Right lobe of liver (tissue), 4 donors: ENCODE measurements around the gene SLC7A6OS.

Source experiments
- POLR2A ChIP-seq: fragments of 450-650 bp; IDR thresholded peaks from one replicate; pipeline ENCODE4 v1.6.1; 2017; ENCODE audit warnings: antibody characterized with exemption, mild to moderate bottlenecking
- TF ChIP-seq, protein P1 (sequence below), 4 donors: fragments of 200-600 bp in 3 of 4; fragments of 450-650 bp in 1 of 4; IDR thresholded peaks; one replicate each; pipeline versions ENCODE4 v1.5.1 to v1.8.0; 2016 to 2022; ENCODE audit warnings: antibody characterized with exemption in 4 of 4, mild to moderate bottlenecking in 2 of 4
- donor health status: DM: no; HTN: no; CAD: no.
- donor health status: DM: no; HTN: no; CAD: no.
- donor health status: DM: no; HTN: yes; CAD: no.

DNA sequence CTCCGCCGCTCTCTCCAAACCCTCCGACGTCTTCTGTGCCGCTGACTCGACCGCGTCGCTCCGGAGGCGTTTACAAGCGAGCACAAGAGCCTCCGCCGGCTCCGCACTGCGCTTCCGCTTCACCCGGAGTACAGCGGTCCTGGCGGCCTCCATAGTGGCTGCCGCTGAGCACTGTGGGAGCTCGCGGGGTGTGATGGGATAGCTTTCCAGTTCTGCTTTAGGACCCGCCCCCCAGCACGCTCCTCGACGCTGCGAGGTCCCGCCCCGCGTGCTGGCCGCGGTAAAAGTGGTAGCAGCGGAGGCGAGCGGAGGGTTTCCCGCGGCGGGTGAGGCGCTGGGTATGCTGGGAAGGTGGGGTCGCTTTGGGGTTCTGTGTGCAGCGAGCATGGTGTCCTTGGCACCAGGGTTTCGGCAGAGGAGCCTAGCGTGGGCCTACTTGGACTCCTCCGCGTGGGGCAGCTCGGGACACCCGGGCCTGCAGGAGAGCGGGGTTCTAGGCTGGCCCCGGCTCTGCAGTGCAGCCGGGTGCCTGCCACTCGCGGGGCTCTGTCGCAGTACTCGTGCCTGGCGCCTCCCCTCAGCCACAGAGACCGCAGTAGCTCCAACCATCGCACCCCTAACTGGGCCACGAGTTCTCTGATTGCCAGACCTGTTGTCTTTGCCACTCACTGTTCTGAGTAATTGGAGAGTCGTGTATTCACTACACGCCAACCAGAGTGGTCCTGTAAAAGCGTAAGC is at the start of gene SLC7A6OS, which contains the start of gene PRMT7:
- TF ChIP-seq, protein P1, sequence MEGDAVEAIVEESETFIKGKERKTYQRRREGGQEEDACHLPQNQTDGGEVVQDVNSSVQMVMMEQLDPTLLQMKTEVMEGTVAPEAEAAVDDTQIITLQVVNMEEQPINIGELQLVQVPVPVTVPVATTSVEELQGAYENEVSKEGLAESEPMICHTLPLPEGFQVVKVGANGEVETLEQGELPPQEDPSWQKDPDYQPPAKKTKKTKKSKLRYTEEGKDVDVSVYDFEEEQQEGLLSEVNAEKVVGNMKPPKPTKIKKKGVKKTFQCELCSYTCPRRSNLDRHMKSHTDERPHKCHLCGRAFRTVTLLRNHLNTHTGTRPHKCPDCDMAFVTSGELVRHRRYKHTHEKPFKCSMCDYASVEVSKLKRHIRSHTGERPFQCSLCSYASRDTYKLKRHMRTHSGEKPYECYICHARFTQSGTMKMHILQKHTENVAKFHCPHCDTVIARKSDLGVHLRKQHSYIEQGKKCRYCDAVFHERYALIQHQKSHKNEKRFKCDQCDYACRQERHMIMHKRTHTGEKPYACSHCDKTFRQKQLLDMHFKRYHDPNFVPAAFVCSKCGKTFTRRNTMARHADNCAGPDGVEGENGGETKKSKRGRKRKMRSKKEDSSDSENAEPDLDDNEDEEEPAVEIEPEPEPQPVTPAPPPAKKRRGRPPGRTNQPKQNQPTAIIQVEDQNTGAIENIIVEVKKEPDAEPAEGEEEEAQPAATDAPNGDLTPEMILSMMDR (IDR thresholded peaks at IDR 0.05) = peak; percentile 13 to 26 (median 20)
- peak; percentile 71 for TF ChIP-seq POLR2A
